Loucy (cell line): ENCODE measurements around the gene JKAMP.

Experiments used
- H2AFZ ChIP-seq: fragments of 200-600 bp; sonication (generic); 2 replicates; pipeline ENCODE4 v1.6.0; 2016; ENCODE audit warnings: antibody characterized with exemption, mild to moderate bottlenecking, low read length, moderate library complexity
- H3F3A ChIP-seq: fragments of 200-600 bp; 2 replicates; pipeline ENCODE4 v1.6.0; 2016; ENCODE audit warnings: antibody characterized with exemption, low read depth, mild to moderate bottlenecking
- H3K27me3 ChIP-seq: fragments of 200-600 bp; sonication (generic); 2 replicates; pipeline ENCODE4 v1.6.1; 2014; ENCODE audit warnings: low read length, mild to moderate bottlenecking; ENCODE audit not compliant: insufficient read depth, poor library complexity, severe bottlenecking
- H3K36me3 ChIP-seq: fragments of 200-600 bp; sonication (generic); 2 replicates; pipeline ENCODE4 v1.6.1; 2016; ENCODE audit warnings: low read length; ENCODE audit not compliant: insufficient read depth
- H3K4me1 ChIP-seq: fragments of 200-600 bp; sonication (generic); 2 replicates; pipeline ENCODE4 v1.5.1; 2014; ENCODE audit warnings: low read length, mild to moderate bottlenecking; ENCODE audit not compliant: insufficient read depth, poor library complexity, severe bottlenecking
- H3K4me2 ChIP-seq: fragments of 200-600 bp; sonication (generic); 2 replicates; pipeline ENCODE4 v1.6.0; 2014; ENCODE audit warnings: antibody characterized with exemption, low read length, low read depth, mild to moderate bottlenecking; ENCODE audit not compliant: poor library complexity, severe bottlenecking
- H3K4me3 ChIP-seq: fragments of 200-600 bp; sonication (generic); 2 replicates; pipeline ENCODE4 v1.5.1; 2014; ENCODE audit warnings: low read length, mild to moderate bottlenecking, mixed read lengths; ENCODE audit not compliant: poor library complexity, severe bottlenecking
- H3K79me2 ChIP-seq: fragments of 200-600 bp; sonication (generic); 2 replicates; pipeline ENCODE4 v1.6.1; 2014; ENCODE audit warnings: low read length; ENCODE audit not compliant: insufficient read depth
- H3K9ac ChIP-seq: fragments of 200-600 bp; sonication (generic); 2 replicates; pipeline ENCODE4 v1.6.0; 2014; ENCODE audit warnings: mild to moderate bottlenecking, low read depth, low read length, moderate library complexity; ENCODE audit not compliant: poor library complexity, severe bottlenecking
- H3K9me2 ChIP-seq: fragments of 200-600 bp; sonication (generic); replicated peaks from 2 replicates; pipeline ENCODE4 v1.6.1; 2016; ENCODE audit warnings: low read depth, low read length, mixed read lengths
- H3K9me3 ChIP-seq: fragments of 200-600 bp; sonication (generic); 2 replicates; pipeline ENCODE4 v1.6.1; 2014; ENCODE audit warnings: mild to moderate bottlenecking, antibody characterized with exemption, low read length, low read depth; ENCODE audit not compliant: insufficient read depth
- H4K20me1 ChIP-seq: fragments of 200-600 bp; sonication (generic); 2 replicates; pipeline ENCODE4 v1.6.0; 2014; ENCODE audit warnings: antibody characterized with exemption, low read length, mild to moderate bottlenecking; ENCODE audit not compliant: insufficient read depth, poor library complexity, severe bottlenecking
- EZH2phosphoT487 ChIP-seq: fragments of 200-600 bp; IDR thresholded peaks from 2 replicates; pipeline ENCODE4 v1.6.1; 2018; ENCODE audit warnings: antibody characterized with exemption, mild to moderate bottlenecking, moderate library complexity, borderline replicate concordance
- TF ChIP-seq, protein P1 (sequence below): fragments of 200-600 bp; sonication (generic); conservative IDR thresholded peaks from 2 replicates; pipeline ENCODE4 v1.5.1; 2014; ENCODE audit warnings: mild to moderate bottlenecking, antibody characterized with exemption, low read length

The JKAMP gene

DNA sequence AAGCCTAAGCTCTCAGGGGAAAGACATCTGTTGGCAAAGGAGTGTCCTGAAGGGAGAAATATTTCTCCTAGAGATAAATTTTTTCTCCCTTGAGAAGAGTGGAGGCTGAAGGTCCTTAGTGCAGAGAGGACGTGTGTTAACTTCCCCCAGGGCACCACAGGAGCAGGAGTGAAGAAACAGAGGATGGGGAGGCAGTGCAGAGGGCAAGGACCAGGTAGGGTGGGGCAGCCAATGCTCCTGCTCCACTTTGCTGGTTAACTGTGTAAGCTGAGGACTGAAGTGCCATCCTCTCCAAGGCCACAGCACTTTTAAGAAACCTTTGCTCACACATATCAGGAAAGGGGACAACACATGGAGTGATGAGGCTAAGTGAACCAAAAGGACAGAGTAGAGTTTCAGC is 4.2 kb upstream of the JKAMP start:
- Histone ChIP-seq H3F3A (no peaks in the 10 kb centered on the region), H3K36me3 (no peaks in the 10 kb centered on the region), H3K4me1 (peaks cover 38% of the 10 kb centered on the region), H3K27me3 (no peaks in the 10 kb centered on the region), H3K9ac (no peak overlapping the region), H4K20me1 (peaks cover 13% of the 10 kb centered on the region), H3K79me2 (peaks cover 21% of the 10 kb centered on the region), H3K4me3 (peak overlapping the region; percentile 88), H3K4me2 (peak overlapping the region; percentile 92), H3K9me3 (no peaks in the 10 kb centered on the region), H2AFZ (no peak overlapping the region), H3K9me2 (no peaks in the 10 kb centered on the region)
- TF ChIP-seq, protein P1, sequence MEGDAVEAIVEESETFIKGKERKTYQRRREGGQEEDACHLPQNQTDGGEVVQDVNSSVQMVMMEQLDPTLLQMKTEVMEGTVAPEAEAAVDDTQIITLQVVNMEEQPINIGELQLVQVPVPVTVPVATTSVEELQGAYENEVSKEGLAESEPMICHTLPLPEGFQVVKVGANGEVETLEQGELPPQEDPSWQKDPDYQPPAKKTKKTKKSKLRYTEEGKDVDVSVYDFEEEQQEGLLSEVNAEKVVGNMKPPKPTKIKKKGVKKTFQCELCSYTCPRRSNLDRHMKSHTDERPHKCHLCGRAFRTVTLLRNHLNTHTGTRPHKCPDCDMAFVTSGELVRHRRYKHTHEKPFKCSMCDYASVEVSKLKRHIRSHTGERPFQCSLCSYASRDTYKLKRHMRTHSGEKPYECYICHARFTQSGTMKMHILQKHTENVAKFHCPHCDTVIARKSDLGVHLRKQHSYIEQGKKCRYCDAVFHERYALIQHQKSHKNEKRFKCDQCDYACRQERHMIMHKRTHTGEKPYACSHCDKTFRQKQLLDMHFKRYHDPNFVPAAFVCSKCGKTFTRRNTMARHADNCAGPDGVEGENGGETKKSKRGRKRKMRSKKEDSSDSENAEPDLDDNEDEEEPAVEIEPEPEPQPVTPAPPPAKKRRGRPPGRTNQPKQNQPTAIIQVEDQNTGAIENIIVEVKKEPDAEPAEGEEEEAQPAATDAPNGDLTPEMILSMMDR: no peak
- TF ChIP-seq EZH2phosphoT487: no peak

DNA sequence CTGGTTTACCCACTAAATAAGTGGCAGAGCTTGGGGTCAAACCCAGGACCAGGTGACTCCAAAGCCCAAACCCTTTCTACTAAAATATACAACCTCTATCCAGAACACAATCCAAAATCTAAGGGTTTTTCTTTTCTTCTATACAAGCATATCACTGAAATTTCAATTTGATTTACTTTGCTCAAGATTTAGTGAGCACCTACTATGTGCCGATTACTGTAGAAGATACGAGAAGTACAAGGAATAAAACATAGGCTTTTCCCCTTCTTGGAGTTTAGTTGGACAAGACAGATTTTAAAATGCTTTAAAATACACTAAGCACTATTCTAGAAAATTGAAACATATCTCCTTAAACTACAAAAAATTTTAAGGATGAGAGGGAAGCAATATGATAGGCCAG is 2.9 kb upstream of the JKAMP start:
- H3K9ac ChIP-seq: no peak overlapping the region
- H3K27me3 ChIP-seq: no peaks in the 10 kb centered on the region
- H4K20me1 ChIP-seq: peaks cover 15% of the 10 kb centered on the region
- H3K9me2 ChIP-seq: no peaks in the 10 kb centered on the region
- H2AFZ ChIP-seq: no peak overlapping the region
- peak overlapping the region; percentile 88 for H3K4me3 ChIP-seq
- H3K79me2 ChIP-seq: peaks cover 34% of the 10 kb centered on the region
- H3K4me1 ChIP-seq: peaks cover 41% of the 10 kb centered on the region
- H3K36me3 ChIP-seq: no peaks in the 10 kb centered on the region
- H3K4me2 ChIP-seq: peak overlapping the region; percentile 92
- H3F3A ChIP-seq: no peaks in the 10 kb centered on the region
- no peaks in the 10 kb centered on the region for H3K9me3 ChIP-seq
- no peak for TF ChIP-seq EZH2phosphoT487

DNA sequence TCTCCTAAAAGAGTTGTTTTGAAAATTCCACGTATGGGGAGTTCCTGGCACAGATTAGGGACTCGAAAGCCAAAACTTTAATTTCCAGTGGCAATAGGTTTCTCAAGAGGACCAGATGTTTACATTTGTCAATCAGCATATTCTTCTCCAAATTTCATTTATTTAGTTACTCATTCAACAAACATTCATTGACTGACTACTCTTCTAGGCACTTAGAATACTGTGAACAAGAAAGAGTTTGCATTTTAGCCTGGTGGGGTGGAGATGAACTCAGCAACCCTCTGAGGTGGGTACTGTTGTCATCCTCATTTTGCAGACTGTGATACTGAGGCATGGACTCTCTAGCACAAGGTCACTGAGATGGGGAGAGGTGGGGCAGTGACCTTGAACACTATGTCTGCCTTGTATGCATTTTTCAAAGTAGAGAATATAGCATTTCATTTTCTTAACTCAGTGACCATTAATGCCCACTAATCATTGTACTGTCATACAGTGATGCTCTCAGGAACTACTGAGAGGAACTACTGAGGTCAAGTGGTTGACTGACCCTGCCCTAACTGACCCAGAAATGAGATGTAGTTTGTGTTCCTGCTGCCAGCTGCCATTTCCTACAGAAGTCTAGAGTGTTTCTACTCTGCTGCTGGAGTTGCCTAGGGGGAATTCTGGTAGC is 2.3 kb upstream of the JKAMP start:
- Histone ChIP-seq H3K4me1 (peaks cover 41% of the 10 kb centered on the region), H3K4me2 (peak overlapping the region; percentile 92), H3F3A (no peaks in the 10 kb centered on the region), H3K36me3 (no peaks in the 10 kb centered on the region), H2AFZ (no peak overlapping the region), H3K4me3 (peak overlapping the region; percentile 88), H3K9me3 (no peaks in the 10 kb centered on the region), H3K9me2 (no peaks in the 10 kb centered on the region), H4K20me1 (peaks cover 17% of the 10 kb centered on the region), H3K27me3 (no peaks in the 10 kb centered on the region), H3K9ac (peak overlapping the region; percentile 89), H3K79me2 (peaks cover 37% of the 10 kb centered on the region)
- TF ChIP-seq EZH2phosphoT487: no peak
- TF ChIP-seq, protein P1: no peak
